ENCODE measurements around the gene LRRC71.
A peak's percentile ranks its signal among the peaks of the same experiment; 100 is the strongest.

The LRRC71 gene

DNA sequence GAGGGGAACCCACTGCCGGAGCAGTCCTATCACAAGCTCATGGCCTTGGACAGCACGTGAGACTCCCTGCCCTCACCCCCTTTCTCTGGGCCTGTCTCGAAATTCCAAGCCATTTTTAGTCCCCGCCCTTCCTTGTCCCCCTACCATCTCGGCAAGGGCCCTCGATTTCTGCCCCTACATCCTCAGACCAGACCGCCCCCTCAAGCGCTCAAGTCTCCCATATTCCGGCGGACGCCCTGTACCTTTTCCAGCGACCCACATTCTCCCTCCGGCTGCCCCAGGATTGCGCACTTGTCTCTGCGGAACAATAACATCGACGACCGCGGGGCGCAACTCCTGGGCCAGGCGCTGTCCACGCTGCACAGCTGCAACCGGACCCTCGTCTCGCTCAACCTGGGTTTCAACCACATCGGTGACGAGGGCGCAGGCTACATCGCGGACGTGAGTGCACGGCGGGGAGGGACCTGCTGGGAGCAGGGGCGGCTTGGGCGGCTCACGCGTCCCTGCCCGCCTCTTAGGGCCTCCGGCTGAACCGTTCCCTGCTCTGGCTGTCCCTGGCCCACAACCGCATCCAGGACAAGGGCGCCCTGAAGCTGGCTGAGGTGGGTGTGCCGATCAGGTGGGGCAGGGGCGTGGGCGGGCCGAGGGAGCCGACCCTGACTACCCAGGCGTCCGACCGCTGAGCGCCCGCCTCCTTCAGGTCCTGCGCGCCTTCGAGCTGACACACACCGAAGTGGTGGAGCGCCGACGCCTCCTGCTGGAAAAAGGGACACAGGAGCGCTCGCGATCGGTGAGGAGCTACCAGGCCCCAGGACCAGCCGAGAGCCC is 7.0 kb downstream of the LRRC71 start:
- peak; percentile 40 for DNase-seq (ENCODE audit: low spot score)

DNA sequence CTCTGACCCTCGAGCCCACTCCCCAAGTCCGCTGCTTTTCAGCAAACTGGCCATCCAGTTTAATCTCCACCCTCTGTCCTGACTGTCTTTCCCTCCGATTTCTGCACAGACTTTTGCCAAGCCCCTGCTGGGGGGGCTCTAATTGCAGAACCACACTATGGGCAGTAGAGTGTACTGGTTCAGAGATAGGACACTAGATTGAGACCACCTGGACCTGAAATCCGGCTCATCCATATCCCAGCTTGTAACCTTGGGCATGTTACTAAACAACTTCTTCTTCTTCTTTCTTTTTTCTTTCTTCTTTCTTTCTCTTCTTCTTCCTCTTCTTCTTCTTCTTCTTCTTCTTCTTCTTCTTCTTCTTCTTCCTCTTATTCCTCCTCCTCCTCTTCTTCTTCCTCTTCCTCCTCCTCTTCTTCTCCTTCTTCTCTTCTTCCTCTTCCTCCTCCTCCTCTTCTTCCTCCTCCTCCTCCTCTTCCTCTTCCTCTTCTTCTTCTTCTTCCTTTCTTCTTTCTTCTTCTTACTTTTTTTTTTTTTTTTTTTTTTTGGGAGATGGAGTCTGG is 7.7 kb downstream of the LRRC71 start:
- no peak for DNase-seq (ENCODE audit: low spot score)

DNA sequence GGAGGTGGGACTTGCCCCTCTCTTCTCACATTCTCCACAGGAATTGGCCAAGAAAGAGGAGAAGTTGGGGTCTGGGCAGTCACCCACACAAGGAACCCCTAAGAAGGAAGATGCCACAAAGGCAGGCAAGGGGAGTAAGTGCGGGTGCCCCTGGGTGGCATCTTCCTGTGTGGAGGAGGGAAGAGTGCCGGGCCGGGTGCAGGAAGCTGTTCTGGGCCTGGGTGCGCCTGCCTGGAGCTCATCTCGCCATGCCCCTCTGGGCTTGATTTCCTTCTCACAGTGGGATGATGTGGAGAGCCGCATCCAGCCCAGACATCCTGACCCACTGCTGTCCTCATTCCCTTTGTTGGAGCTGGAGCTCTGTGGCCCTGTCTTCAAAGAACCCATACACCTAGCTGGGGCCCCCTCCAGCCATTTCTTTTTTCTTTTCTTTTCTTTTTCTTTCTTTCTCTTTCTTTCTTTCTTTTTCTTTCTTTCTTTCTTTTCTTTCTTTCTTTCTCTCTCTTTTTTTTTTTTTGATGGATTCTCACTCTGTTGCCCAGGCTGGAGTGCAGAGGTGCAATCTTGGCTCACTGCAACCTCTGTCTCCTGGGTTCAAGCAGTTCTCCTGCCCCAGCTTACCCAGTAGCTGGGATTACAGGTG is 9.3 kb downstream of the LRRC71 start:
- DNase-seq (ENCODE audit: low spot score) = no peak

DNA sequence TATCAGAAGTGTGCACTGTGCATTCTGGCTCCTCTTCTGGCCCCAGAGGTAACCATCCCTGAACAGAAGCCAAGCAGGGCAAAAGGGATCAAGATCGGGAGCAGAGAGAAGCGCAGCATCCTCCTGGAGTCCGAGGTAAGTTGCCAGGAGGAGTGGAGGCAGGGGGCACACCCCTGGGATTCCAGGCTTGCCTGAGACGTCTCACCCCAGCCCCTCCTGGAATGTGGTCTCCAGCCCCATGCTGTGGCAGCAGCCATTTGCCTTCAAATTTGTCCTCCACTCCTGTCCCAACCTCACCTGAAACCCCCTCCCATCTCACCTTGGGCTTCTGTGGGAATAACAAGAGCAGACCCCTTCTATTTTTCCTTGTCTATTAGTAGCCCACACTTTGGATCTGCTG is 10.1 kb downstream of the LRRC71 start:
- no peak for DNase-seq (ENCODE audit: low spot score)

DNA sequence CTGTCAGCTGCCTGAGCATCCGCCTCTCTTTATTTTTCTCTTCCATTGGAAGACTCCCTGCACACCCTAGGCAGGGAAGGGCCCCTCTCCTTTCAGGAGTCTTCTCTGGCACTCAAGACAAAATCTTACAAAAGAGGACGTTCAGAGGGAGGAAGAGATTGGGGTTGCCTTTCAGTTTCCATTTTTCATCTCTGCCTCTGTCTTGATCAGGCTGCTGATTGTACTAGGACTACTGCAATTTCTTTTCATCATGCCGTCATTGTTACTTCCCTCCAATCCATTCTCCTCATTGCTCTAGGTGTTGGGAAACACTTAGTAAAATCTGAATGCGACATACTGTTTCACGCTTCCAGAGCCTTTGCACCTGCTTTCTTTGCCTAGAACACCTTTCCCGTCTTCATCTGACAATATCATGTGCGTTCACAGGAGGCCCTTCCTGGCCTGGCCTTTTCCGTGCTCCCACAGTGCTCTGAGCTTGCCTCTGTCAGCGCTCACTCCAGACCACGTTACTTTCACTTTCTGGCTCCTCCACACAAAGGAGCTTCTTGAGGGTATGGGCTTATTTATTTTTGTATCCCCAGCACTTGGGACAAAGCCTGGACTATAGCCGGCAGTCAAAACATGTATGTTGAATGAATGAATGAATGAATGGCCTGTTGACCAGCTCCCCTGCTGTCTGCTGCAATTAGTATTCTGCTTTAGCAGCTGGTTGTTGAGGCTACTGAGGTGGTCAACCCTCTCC is 10.9 kb downstream of the LRRC71 start:
- DNase-seq (ENCODE audit: low spot score) = no peak

DNA sequence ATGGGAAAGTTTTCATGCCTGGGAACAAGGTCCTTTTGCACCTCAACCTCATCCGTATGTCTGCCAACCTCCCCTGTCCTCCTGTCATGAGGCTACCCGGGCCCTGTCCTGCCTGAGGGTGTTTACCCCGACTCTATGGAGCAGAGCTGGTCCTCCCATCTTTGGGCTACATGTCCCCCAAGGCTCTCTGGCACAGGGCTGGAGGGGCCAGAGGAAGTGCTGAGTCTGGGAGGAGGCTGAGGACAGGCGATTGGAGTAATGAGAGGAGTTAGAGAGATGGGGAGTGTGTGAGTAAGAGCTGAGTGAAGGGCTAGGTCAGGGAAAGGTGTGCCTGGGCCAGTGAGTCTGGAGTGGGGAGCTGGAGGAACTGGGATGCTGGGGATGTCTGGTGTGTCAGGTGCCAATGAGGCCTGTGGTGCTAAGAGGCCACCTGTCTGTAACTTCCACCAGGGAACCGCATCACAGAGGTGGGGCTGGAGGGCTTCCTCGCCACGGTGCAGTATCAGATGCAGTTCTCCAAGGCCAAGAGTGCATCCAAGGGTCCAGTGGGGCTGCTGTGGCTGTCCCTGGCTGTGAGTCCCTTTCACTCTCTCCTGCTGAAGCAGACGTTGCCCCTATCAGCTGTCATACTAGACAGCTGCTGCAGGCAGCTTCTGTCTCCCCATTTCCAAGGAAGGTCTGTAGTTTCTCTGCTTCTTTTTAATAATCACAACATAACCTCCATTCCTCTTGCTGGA is 11.7 kb downstream of the LRRC71 start:
- DNase-seq (ENCODE audit: low spot score) = no peak

DNA sequence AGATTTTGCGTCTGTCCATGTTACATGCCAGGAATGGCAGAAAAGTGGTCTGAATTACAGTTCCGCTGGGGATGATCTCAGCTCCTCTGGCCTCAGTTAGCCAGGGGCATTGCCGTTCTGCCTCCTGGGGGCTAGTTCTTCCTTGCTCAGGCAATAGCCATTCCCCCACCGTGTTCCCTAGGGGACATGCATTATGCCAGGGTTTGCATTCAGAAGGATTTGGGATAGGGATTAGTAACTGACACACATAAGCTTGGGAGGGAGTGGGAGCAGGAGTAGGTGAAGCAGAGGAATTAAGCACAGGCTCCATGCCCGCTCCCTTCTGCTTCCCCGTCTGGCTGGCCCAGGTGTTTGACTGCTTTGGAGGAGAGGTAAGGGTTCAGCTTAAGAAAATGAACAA is 12.7 kb downstream of the LRRC71 start:
- no peak for DNase-seq (ENCODE audit: low spot score)

DNA sequence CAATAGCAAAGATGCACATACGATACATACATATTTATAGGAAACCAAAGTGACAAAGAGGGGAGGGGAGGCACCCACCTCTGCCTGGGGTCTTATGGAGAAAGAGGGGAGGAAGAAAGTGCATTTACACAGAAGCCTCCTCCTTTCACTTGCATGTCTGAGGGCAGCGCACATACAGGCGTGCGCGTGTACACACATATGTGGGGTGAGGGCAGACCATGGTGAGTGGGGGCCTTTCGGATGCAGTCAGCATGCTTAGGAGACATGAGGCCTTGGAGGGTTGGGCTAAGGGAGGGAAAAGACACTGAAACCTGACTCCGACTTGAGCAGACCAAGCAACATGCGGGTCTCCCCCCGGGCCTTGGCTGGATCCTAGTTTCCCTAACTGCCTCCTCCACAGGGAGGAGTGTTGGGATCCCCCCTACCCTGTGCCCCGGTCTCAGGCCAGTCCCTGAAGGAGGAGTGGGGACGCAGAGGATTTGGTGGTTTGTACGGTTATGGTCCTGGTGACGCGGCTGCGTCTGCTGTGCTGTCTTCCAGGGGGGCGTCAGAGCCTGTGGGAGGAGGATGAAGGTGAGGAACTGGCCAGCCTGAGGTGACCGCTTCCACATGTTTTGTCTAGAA is 15.2 kb downstream of the LRRC71 start:
- no peak for DNase-seq (ENCODE audit: low spot score)

DNA sequence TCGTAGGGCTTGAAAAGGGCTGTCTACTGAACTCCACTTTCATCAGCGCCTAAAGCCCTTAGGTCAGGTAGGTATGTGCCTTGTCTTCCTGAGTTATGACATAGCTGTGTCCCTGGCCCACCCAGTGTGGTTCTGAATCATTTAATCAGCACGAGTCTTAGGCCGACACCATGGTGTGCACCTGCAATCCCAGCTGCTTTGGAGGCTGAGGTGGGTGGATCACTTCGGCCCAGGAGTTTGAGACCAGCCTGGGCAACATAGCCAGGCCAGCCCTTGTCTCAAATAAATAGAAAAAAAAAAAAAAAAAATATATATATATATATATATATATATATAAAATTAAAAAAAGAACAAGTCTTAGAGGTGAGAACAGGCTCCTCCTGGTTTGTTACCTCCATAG is 15.8 kb downstream of the LRRC71 start:
- DNase-seq (ENCODE audit: low spot score) = no peak

DNA sequence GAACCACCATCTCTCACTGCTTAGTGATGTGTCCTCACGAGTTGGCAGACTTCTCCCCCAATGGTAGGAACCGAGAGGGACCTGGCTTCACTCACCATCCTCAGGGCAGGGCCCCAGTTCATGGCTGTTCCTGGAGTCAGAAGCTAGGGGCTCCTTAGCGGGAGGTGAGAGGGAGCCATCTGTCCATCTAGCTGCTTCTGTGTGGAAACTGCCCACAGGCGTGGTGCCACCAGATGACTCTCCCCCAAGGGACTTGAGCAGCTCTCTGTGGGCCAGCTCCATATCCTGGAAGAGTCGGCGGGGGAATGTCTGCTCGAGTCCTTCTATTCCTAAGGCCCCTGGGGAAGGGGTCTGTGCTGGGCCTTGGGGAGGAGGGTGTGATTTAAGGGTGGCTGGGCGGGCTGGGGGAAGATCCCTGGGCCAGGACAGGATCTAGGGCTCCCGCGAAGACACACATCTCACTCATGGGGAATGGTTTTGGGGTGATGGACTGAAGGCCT is 16.3 kb downstream of the LRRC71 start:
- DNase-seq (ENCODE audit: low spot score) = no peak

DNA sequence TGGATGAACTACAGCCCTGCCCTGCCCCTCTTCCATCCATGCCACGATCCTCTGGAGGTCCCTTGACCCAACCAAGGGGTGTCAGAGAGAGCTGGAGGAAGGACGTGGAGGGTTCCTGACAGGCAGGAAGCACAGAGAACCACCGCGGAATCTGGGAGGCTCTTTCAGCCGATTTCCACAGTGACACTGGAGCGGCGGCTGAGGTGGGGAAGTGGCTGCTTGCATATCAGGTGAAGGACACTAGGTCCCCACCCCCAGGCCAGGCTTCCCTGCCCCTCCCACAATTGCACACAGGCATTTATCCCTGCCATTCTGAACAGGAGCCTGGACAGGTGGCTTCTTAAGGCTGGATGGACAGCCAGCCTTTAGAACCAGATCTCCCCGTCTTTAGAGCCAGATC is 17.5 kb downstream of the LRRC71 start:
- no peak for DNase-seq (ENCODE audit: low spot score)

DNA sequence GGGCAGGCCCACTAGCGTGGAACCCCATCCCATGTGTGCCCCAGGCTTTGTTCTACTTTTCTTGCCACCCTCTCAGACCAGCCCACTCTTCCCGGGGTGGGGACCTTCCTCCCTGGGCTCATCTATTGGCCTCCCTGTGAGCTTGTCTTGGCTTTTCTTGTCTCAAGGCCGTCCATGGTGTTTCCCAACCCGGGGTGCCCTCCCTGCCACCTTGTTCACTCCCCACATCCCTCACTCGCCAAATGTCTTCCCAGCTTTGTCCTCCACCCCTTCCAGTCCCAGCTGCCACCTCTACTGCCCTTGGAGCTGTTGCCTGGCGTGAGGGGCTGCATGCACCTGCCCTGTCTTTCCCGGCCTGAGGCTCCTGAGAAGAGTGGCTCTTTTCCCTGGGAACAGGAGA is 18.4 kb downstream of the LRRC71 start:
- DNase-seq (ENCODE audit: low spot score) = no peak

DNA sequence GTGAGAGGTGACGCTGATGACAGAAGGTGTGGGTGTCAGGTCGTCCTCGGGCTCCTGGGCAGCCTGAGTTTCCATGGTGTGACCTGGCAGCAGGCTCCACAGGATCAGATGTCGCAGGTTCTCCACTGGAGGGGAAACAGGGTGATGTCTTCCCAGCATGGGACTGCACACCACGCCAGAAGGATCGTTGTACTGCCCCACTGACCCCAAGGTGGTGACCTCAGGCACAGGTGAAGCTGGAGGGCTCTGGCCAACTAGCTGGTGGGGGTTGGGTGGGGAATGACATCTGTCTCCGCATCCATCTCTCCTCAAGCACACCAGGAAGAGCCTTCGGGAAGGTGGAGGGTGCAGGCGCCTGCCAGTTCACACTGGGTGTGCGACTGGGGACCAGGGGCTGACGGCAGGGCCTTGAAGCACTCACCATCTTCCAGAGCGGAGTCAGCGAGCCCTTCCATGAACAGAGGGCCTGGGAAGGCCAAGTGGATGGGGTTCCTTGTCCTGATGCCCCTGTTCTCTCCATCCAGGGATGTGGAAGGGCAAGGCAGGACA is 19.4 kb downstream of the LRRC71 start:
- DNase-seq (ENCODE audit: low spot score) = no peak

DNA sequence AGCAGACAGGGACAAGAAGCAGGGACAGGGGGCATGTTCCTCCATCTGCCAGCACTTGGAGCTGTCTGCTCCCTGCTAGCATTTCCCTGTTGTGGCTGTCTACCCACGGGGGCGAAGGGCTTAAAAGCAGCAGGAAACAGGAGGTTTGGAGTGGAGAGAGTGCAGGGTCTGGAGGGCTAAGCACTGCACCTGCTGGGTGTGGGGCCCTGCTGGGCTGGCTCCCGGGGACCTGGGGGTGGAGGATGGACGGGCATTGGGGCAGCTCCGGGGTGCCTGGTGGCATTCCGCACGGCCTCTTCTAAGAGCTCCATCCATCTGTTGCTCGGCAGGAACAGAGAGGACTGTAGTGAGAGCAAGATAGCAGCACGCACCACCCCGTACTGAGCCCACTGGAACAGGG is 21.2 kb downstream of the LRRC71 start:
- DNase-seq (ENCODE audit: low spot score) = no peak

DNA sequence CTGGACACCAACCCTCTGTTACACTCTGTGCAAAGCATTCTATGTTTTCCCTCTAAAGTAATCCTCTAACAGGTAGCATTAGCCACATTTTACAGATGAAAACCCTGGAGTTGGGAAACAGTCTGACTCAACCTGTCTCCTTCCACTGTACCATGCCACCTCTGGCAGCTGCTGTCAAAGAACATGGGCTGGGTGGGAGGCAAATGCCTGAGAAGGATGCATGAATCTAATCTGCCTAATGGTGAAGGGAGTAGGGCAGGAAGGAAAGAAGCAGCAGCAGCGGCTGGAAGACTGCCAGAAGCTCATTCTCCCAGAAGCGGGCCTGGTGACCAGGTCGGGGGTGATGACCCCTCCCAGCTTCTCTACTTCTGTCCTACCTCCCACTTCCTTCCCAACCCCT is 21.7 kb downstream of the LRRC71 start:
- DNase-seq (ENCODE audit: low spot score) = no peak

DNA sequence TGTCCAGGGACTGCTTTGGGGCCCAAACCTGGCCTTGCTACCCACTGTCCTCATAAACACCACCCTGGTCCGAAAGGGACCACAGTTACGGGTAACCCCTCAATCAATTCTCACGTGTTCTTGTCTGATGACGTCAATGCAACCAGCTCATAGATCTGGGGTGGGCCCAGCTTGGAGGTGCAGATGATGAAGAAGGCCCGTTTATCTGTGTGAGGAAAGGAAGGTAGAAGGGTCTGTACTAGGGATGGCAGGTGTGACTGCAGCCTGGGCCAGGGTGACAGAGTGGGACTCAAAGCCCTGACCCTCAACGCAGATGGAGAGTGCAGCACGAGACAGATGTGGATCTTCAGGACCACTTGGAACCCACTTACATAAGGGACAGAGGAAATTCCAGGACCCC is 22.1 kb downstream of the LRRC71 start:
- DNase-seq (ENCODE audit: low spot score) = no peak

DNA sequence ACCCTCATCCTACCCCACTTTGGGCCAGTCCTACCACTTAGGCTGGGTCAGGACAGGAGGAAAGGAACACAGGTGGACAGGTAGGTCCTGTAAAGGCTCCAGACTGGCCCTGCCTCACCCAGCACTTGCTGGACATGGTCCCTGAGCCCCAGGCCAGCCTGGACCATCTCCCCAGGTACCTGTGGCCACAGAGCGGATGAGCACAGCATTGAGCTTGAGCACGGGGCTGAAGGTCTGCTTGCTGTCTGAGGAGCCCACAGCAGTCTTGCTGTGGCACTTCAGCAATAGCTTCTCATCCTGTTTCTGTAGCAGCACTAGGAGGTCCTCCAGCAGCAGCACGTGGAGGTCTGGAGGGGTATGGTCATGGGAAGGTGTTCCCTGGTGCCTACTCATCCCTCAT is 23.3 kb downstream of the LRRC71 start:
- DNase-seq (ENCODE audit: low spot score) = no peak

DNA sequence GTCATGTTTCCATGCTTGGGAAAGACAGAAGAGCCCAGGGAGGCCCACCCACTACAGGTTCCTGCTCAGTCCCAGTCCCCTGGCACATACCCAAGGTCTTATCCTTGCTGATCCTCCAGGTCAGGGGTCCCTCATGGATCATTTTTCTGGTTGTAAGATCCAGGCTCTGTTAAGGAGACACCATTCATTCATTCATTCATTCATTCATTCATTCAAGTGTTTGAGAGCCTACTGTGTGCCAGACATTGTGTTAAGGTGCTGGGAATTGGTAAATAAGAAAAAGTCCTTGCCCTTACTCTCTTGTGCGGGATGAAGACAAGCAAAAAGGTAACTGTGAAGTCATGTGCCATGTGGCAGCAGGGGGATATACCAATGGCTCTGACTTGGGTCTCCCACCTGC is 23.8 kb downstream of the LRRC71 start:
- no peak for DNase-seq (ENCODE audit: low spot score)

DNA sequence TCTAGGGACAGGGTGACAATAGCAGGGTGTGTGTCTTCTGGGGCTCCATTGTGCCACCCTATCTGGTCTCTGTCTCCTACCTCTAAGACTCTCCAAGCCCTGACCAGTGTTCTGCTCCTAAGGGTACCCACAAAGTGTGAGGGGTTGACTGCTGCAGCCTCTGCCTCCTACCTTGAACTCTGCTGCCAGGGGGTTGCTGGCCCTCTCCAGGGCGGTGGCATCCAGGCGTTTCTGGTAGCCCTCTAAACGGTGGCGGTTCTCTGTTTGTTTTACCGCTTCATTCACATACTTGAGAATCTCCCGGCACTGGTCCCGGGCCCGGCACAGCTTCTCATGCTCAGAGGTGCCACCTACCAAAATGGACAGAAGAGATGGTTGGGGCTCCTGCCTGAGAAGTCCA is 24.4 kb downstream of the LRRC71 start:
- DNase-seq (ENCODE audit: low spot score) = no peak

DNA sequence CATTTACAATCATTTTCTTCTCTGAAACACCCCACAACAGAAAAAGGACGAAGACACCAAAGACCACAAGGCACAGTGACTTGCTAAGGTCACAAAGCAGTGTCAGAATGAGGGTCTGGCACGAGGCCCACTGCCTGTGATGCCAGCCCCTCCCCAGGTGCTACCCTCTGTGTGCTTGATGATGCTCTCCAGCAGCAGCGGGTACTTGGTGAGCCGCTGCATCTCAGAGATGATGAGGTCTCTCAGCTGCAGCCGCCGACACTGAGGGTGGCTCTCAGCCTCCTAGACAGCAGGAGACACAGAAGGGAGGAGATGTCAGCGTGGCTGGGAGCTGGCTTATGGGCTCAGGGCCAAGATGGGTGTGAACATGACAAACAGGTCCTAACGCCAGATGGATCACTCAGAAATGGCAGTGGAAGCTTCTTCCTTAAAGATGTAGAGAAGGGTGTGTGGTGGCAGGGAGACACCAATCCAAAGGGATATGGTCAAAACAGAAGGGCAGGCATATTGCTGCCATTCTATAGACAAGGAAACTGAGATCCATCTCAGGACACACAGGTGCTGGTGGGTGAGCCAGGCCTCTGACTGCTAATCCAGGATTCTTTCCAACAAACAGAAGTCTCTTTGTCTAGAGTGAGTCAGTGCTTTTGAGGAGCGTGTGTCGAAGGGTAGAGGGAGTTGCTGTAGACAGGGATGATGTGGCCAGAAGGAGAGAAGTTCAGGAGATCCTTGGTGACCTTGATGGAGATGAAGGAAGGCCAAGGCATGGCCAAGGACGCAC is 25.6 kb downstream of the LRRC71 start:
- no peak for DNase-seq (ENCODE audit: low spot score)
